Erythroblast (primary cell): Measurements from ENCODE around the gene CMKLR1.

Source experiments
- GATA1 ChIP-seq: IDR thresholded peaks from 2 replicates; pipeline ENCODE4 v1.6.1; 2011; ENCODE audit warnings: low read depth, mild to moderate bottlenecking, control low read depth, low read length, moderate library complexity
- POLR2A ChIP-seq: IDR thresholded peaks from 2 replicates; pipeline ENCODE4 v1.6.1; 2011; ENCODE audit warnings: mild to moderate bottlenecking, low read length

DNA sequence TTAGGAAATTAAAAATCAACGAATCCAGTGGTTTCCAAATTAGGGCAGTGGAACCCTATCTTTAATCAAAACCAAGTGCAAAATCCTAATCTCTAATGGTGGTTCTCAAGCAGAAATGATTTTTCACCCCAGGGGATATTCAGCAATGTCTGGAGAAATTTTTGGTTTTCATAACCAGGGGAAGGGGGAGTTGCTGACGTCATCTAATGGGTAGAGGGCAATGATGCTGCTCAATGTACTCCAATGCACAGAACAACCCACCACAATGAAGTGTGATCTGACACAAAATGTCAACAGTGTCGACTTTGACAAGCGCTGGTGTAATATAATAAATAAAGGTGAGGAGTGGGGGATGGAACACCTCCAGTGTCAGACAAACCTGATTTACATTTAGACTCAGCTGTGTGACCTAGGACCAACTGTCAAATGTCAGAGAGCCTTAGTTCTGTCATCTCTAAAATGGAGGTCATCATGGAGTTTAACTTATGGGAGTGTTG lies 81.5 kb downstream of the CMKLR1 start:
- no peak for TF ChIP-seq POLR2A
- TF ChIP-seq GATA1, result no peak
